Retina (tissue), 1 donor: ENCODE data around the gene ACAP2.
A peak's percentile ranks its signal among the peaks of the same experiment; 100 is the strongest.
"Not testable (repeated sequence)": the region's sequence is repeated elsewhere in the genome, so short reads cannot be mapped to it uniquely, and the experiment has no call there.

Experiments used
- DNase-seq: peaks from one replicate; pipeline ENCODE4 v3.0.0-alpha.2; 2016

ACAP2 gene, protein sequence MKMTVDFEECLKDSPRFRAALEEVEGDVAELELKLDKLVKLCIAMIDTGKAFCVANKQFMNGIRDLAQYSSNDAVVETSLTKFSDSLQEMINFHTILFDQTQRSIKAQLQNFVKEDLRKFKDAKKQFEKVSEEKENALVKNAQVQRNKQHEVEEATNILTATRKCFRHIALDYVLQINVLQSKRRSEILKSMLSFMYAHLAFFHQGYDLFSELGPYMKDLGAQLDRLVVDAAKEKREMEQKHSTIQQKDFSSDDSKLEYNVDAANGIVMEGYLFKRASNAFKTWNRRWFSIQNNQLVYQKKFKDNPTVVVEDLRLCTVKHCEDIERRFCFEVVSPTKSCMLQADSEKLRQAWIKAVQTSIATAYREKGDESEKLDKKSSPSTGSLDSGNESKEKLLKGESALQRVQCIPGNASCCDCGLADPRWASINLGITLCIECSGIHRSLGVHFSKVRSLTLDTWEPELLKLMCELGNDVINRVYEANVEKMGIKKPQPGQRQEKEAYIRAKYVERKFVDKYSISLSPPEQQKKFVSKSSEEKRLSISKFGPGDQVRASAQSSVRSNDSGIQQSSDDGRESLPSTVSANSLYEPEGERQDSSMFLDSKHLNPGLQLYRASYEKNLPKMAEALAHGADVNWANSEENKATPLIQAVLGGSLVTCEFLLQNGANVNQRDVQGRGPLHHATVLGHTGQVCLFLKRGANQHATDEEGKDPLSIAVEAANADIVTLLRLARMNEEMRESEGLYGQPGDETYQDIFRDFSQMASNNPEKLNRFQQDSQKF

DNA sequence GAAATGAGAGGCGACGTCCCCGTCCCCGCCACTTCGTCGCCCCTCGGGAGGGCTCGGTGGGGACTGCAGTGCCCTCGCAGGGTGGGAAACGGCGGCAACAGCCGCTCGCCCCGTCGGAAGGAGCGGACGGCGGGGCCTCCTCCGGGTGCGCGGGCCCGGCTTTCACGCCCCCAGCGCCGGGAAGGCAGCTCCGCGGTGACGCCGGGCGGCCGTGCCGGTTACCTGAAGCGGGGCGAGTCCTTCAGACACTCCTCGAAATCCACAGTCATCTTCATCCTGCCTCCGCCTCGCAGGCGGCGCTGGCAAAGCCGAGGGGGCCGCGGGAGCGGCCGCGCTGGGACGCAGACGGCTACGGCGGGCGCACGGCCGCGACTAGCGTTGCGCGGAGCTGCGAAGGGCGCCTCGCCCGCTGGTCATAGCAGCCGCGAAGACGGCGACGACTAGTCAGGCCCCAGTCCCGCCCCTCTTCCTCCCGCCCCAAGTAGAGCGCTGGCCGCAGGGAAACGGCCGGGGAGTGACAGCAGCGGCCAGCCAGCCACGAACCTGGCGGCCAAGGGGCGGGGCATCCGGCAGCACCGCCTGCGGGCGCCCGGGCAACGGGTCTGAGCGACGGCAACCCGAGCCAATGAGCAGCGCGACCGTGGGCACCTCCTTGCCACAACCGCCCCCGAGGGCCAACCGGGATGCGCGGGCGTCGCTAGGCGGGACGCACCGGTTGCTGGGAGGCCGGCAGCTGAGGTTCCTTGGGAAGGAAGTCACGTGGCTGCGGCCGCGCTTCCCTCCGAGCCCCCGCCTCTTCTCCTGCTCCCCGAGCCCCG lies at the start of gene ACAP2:
TSS of gene ACAP2 (minus strand) at position 448 of the 818 bp plus-strand sequence. CDS start at position 275, 173 bp downstream.
- peak; percentile 100 for DNase-seq

DNA sequence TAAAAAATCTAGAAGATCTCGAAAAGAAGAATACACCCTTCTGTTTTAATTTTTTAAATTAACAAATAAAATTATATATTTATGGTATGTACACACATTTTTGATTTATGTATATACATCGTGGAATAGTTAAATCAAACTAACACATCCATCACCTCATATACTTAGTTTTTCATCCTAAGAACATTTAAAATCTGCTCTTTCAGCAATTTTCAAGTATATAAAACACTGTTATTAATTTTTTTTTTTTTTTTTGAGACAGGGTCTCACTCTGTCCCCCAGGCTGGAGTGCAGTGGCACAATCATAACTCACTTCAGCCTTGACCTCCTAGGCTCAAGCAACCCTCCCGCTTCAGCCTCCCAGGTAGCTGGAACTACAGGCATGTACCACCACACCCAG lies 32.8 kb upstream of the ACAP2 start:
- DNase-seq = no peak

- DNase-seq = not testable (repeated sequence)
Observed at GRCh38 chr3:195475116-195475515, 32.3 kb upstream of the ACAP2 start.

- no peak for DNase-seq
Observed at GRCh38 chr3:195468841-195469240, 26.0 kb upstream of the ACAP2 start.

- no peak for DNase-seq
Observed at GRCh38 chr3:195468391-195468776, 25.6 kb upstream of the ACAP2 start.

- no peak for DNase-seq
Observed at GRCh38 chr3:195467641-195468390, 25.0 kb upstream of the ACAP2 start.

DNA sequence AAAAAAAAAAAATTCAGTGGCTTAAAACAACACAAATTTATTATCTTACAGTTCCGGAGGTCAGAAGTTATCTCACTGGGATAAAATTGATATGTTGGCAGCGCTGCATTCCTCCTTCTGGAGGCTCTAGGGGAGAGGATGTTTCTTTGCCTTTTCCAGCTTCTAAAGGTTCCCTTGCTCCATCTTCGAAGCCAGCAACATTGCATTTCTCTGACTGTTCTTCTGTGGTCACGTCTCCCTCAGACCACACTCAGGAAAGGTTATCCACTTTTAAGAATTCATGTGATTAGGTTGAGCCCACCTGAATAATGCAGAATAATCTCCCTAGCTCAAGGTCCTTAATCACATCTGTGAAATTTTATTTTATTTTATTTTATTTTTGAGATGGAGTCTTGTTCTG lies 23.4 kb upstream of the ACAP2 start:
- DNase-seq = no peak

DNA sequence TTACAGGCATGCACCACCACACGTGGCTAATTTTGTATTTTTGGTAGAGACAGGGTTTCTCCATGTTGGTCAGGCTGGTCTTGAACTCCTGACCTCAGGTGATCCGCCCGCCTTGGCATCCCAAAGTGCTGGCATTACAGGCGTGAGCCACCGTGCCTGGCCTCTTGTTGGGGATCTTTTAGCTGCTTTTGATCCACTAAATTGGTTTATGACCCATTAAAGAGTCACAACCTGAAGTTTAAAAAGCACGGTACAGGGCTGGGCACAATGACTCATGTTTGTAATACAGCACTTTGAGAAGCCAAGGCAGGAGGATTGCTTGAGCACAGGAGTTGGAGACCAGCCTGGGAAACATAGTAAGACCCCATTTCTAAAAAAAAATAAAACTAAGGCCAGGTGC lies 20.1 kb upstream of the ACAP2 start:
- DNase-seq = not testable (repeated sequence)

GRCh38 chr3:195462308-195462610 lies 19.4 kb upstream of the ACAP2 start:
- DNase-seq = peak; percentile 19

DNA sequence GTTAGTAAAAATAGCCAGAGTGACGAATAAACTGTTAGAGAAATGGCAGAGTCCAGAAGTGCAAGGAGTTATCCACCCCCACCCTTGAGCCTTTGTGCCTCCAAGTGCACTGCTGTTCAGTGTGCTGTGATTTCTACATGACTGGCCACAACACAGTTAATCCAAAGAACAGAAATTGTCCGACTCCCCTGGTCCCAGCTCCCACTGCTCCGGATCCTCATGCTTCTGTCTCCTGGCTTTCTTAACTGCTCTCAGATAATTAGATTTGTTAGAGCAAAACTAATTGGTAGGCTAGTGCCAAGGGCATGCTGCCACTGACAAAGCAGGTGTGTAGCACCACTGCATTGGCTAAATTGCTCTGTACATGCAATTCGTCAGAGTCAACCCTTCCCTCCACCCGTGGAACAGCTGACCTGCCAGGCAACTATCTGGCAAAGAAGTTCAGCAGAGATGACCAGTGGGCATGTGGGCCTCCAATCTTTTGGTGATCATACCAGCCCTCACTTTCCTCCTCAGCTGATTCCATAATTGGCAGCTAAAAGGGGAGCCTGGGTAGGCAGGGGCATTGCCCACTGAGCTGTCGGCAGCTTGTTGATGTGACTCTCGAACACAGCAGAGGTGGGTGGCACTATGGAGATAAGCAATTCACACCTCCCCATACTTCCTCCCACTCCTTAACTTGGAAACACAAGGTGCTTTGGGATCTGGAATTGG lies 18.9 kb upstream of the ACAP2 start:
- peak; percentile 49 for DNase-seq

DNA sequence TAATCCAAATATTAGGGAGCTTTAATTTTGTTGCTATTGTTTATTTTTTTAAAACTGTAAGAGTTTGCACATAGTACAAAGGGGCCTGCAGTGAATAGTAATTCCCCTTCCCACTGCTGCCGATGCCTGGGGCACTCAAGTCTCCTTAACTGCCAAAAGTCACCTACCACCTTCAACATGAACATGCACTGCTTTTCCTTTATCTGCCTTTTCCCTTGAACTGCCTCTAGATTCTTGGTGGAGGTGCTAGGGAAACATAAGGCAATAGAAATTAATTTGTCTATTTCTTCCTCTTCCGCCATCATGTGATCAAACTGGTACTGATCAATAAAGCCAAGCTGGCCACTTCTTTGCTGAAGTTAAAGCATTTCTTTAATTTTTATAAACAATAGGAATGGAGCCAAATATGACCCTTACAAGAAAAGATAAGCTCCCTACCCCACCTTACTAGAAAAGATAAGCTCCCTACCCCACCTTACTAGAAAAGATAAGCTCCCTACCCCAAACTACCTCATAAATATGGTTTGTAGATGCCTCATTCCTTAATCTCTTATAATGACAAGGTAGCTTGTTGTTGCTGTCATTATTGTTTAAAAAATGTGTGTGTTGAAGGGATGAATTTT lies 17.4 kb upstream of the ACAP2 start:
- no peak for DNase-seq

GRCh38 chr3:195458316-195458717 lies 15.5 kb upstream of the ACAP2 start:
- DNase-seq = no peak

- DNase-seq = no peak
Observed at GRCh38 chr3:195455789-195456188, 13.0 kb upstream of the ACAP2 start.

DNA sequence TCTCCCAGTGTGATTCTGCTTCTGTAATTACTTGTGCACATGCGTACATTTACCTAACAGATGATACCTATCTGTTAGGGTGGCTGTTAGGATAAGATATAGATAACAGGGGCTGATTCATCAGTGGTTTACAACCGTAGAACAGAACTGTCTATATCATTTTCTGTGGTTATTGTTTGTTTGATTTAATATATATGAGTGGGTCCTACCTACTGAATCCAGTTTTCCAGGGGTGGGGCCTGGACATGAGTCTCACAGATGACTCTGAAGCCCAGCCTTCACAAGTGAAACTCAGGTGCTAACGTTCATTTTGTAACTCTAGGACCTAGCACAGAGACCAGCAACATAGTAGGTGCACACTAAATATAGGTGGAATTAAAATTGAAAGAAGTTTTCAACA lies 10.4 kb upstream of the ACAP2 start:
- no peak for DNase-seq

- no peak for DNase-seq
Observed at GRCh38 chr3:195451373-195452015, 8.7 kb upstream of the ACAP2 start.

- no peak for DNase-seq
Observed at GRCh38 chr3:195450731-195451229, 8.0 kb upstream of the ACAP2 start.

DNA sequence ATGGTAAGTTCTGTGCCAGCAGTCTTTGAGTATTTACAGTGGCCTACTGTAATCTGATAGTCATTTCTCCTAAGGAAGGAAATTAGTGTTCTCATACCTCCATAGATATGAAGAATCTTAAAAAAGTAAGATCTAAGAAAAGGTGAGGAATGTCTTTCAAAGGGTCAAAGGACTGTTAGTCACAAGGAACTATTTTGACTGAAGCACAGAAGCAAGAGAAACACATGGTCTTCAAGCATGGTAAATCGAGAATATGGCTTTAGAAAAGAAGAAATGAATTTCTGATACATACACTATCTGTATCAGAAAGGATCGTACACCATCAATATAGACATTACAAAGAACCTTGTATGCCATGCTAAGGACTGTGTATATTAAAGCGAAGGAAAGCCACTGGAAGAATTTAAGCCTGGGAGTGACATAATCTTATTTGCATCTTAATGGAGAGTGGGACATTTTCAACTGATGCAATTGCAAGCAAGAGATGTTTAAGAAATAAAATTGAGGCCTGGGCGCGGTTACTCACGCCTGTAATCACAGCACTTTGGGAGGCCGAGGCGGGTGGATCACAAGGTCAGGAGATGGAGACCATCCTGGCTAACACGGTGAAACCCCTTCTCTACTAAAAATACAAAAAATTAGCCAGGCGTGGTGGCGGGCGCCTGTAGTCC lies 5.5 kb upstream of the ACAP2 start:
- no peak for DNase-seq

- no peak for DNase-seq
Observed at GRCh38 chr3:195447201-195447600, 4.4 kb upstream of the ACAP2 start.

DNA sequence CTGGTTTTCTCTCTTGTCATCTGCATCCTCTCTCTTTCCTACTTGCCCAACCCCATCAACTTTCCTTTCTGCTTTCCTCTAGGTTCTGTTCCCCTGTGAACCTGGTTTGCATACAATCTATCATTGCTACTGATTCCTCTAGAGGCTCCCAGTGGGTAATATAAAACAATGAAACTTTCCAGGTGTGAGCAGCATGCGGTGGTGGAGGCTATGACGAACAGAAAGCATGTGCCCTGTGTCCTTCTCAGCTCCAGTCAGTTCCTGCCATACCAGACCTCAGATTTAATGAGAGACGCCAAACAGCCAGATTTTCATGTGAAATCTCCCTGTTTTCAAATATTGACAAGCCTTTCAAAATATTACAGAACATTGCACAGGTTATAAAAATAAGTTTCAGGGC lies 3.5 kb upstream of the ACAP2 start:
- no peak for DNase-seq

DNA sequence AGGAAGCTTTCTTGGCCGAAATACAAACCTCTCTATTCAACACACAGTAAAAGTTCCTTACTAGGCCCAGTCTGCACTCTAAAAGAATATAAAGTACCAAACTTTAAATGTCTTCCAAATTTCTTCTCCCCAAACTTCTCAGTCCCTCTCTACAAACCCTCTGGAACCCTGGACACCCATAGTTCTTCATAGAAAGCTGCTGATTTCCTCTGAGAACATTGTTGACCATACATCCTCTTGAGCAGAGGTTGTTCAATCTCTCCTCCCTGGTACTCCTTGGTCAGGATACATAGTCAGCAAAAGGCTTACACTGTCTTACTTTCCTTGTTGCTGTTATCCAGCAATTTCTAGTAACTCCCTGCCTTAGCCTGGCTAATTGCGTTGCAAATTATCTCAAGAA lies 3.1 kb upstream of the ACAP2 start:
- no peak for DNase-seq
